Testis (tissue), 2 donors: Measurements from ENCODE around the gene TM7SF3.

Experiments
- CTCF ChIP-seq, 3 experiments: fragments of 450-650 bp in 2 of 3; fragments of 200-600 bp in 1 of 3; sonication (generic) in 1 of 3; IDR thresholded peaks; one replicate each; pipeline ENCODE4 v1.5.1; 2016 to 2019; ENCODE audit warnings: antibody characterized with exemption in 3 of 3, mild to moderate bottlenecking in 2 of 3, moderate library complexity in 1 of 3
- POLR2A ChIP-seq: fragments of 450-650 bp; IDR thresholded peaks from one replicate; pipeline ENCODE4 v1.6.1; 2017; ENCODE audit warnings: antibody characterized with exemption, mild to moderate bottlenecking, moderate library complexity

- no peak for TF ChIP-seq CTCF (IDR thresholded peaks at IDR 0.05)
- TF ChIP-seq POLR2A, result no peak
These were observed 17.2 kb downstream of the TM7SF3 start for GRCh38 chr12:26997003-26997402.
